Calu3 (cell line): ENCODE data around the gene TM4SF4. TPM values are rescaled to one million over a fixed set of nuclear protein-coding genes. Genes with fewer than 3 reads are reported as not detected.
A peak's percentile ranks its signal among the peaks of the same experiment; 100 is the strongest.

ENCODE experiments used
- BruUV-seq: library from RNA; stranded (reverse); fragments of 400-500 nt; replicated peaks from 2 replicates; lab custom pipeline; 2021; lab: Mats Ljungman, UMichigan
- CTCF ChIA-PET: fragments of 300-600 bp; sonication (Branson Sonifier 250); formaldehyde crosslinking; loops from one replicate; lab custom pipeline; 2022; ENCODE audit warnings: antibody characterized with exemption; lab: Charles Lee
- DNase-seq: peaks from one replicate; pipeline ENCODE4 v3.0.0; 2022
- H3K27ac Mint-ChIP-seq: one replicate; pipeline ENCODE4 v1.8.0; 2022; ENCODE audit warnings: mixed read lengths; ENCODE audit not compliant: unreplicated experiment
- H3K27me3 Mint-ChIP-seq: one replicate; pipeline ENCODE4 v1.8.0; 2022; ENCODE audit warnings: mixed read lengths; ENCODE audit not compliant: unreplicated experiment
- H3K36me3 Mint-ChIP-seq: one replicate; pipeline ENCODE4 v1.8.0; 2022; ENCODE audit warnings: mild to moderate bottlenecking, moderate library complexity, mixed read lengths; ENCODE audit not compliant: insufficient read depth, unreplicated experiment
- H3K4me1 Mint-ChIP-seq: one replicate; pipeline ENCODE4 v1.8.0; 2022; ENCODE audit warnings: mild to moderate bottlenecking, low read depth, mixed read lengths; ENCODE audit not compliant: unreplicated experiment
- H3K4me3 Mint-ChIP-seq: one replicate; pipeline ENCODE4 v1.8.0; 2022; ENCODE audit warnings: mild to moderate bottlenecking, low read depth, moderate library complexity, mixed read lengths; ENCODE audit not compliant: unreplicated experiment
- H3K9me3 Mint-ChIP-seq: one replicate; pipeline ENCODE4 v1.8.0; 2022; ENCODE audit warnings: low read depth, mixed read lengths; ENCODE audit not compliant: unreplicated experiment
- CTCF ChIP-seq: fragments of 200-600 bp; IDR thresholded peaks from one replicate; pipeline ENCODE4 v1.8.0; 2022; ENCODE audit warnings: antibody characterized with exemption; ENCODE audit not compliant: unreplicated experiment
- intact Hi-C: fragments of 100-400 bp; cut with micrococcal nuclease; formaldehyde crosslinking; loops from one replicate; pipeline ENCODE4 v1.10.0; 2022; ENCODE audit not compliant: unreplicated experiment
- total RNA-seq: library from RNA; stranded (reverse); gene quantifications from 2 replicates; pipeline ENCODE4 v1.2.3, GENCODE V29; 2022

Gene TM4SF4
- total RNA-seq, 1 experiment from 2014 or later: 257 TPM

- Mint-ChIP-seq H3K27me3 (no peaks in the 10 kb centered on the region), H3K27ac (peak overlapping the region; percentile 96), H3K4me1 (peaks cover 88% of the 10 kb centered on the region), H3K36me3 (peaks cover 95% of the 10 kb centered on the region), H3K4me3 (peak overlapping the region; percentile 48), H3K9me3 (no peaks in the 10 kb centered on the region)
- CTCF ChIA-PET: interaction anchor here (0.6 to 1.4 kb wide), 8 partner anchors 8 to 110 kb away, joined by 3 to 8 read pairs (median 4); partner anchors contain the start of gene WWTR1
- DNase-seq: no peak
- BruUV-seq: no TSS peak
- intact Hi-C loops: no loop called here
- TF ChIP-seq CTCF: no peak
Measured at GRCh38 chr3:149548669-149549065, 74.2 kb downstream of the TM4SF4 start.

GRCh38 chr3:149551500-149551899 is 77.0 kb downstream of the TM4SF4 start:
- no peak for DNase-seq
- BruUV-seq: no TSS peak
- intact Hi-C loops: no loop called here
- Mint-ChIP-seq H3K4me3 (no peak overlapping the region), H3K4me1 (peaks cover 89% of the 10 kb centered on the region), H3K36me3 (peaks cover 98% of the 10 kb centered on the region), H3K27ac (peak overlapping the region; percentile 96), H3K27me3 (no peaks in the 10 kb centered on the region), H3K9me3 (no peaks in the 10 kb centered on the region)
- TF ChIP-seq CTCF: no peak
- CTCF ChIA-PET: interaction anchor here (0.6 kb wide), 1 partner anchor 105 kb away, joined by 6 read pairs; no protein-coding TSS in a partner anchor

GRCh38 chr3:149552700-149553099 is 78.2 kb downstream of the TM4SF4 start:
- H3K9me3 Mint-ChIP-seq: no peaks in the 10 kb centered on the region
- no peak for TF ChIP-seq CTCF
- DNase-seq: no peak
- peaks cover 82% of the 10 kb centered on the region for H3K4me1 Mint-ChIP-seq
- H3K36me3 Mint-ChIP-seq: peaks cover 95% of the 10 kb centered on the region
- no peak overlapping the region for H3K4me3 Mint-ChIP-seq
- H3K27ac Mint-ChIP-seq: peak overlapping the region; percentile 96
- H3K27me3 Mint-ChIP-seq: no peaks in the 10 kb centered on the region
- no TSS peak for BruUV-seq
- intact Hi-C loops: no loop called here
- CTCF ChIA-PET: no interaction called here

Other genes starting within 250 kb of the TM4SF4 start
- 0.21 TPM in 1 of 2 replicates, not detected in the other for gene TM4SF18, start 141.1 kb upstream of the TM4SF4 start, total RNA-seq
- gene TM4SF1, start 97.0 kb upstream of the TM4SF4 start, total RNA-seq: 919 and 981 TPM in 2 replicates
- 202 and 269 TPM in 2 replicates for gene WWTR1, start 183.3 kb downstream of the TM4SF4 start, total RNA-seq